Keratinocyte (primary cell): ENCODE results near the gene NDUFB11. TPM values are rescaled to one million over a fixed set of nuclear protein-coding genes. Genes with fewer than 3 reads are reported as not detected.

Source experiments
- DNase-seq: peaks from one replicate; pipeline ENCODE4 v3.0.0-alpha.2; 2011; ENCODE audit warnings: low read depth, missing footprints, low spot score
- FAIRE-seq: peaks from 2 replicates; lab custom pipeline; 2011; peaks lifted over from hg19 to GRCh38; lab: Jason Lieb, UNC
- H2AFZ ChIP-seq: 2 replicates; pipeline ENCODE4 v1.6.0; 2012; ENCODE audit warnings: low read length, control low read depth, inconsistent platforms; ENCODE audit not compliant: control insufficient read depth
- H3K27ac ChIP-seq: 2 replicates; pipeline ENCODE4 v1.5.1; 2011; ENCODE audit warnings: low read length; ENCODE audit not compliant: control insufficient read depth, insufficient read depth
- H3K27me3 ChIP-seq: 3 replicates; pipeline ENCODE4 v1.6.0; 2011; ENCODE audit warnings: low read length; ENCODE audit not compliant: control insufficient read depth, insufficient read depth; ENCODE audit errors: extremely low read depth
- H3K36me3 ChIP-seq, 2 experiments: 2 replicates in 1 of 2; 3 replicates in 1 of 2; pipeline ENCODE4 v1.5.1; 2011; ENCODE audit warnings: low read length in 2 of 2, mild to moderate bottlenecking in 1 of 2; ENCODE audit not compliant: control insufficient read depth in 2 of 2, insufficient read depth in 2 of 2; ENCODE audit errors: extremely low read depth in 1 of 2
- H3K4me1 ChIP-seq: 3 replicates; pipeline ENCODE4 v1.5.1; 2011; ENCODE audit warnings: low read length; ENCODE audit not compliant: control insufficient read depth, insufficient read depth; ENCODE audit errors: extremely low read depth
- H3K4me2 ChIP-seq: 3 replicates; pipeline ENCODE4 v1.6.0; 2011; ENCODE audit warnings: low read depth, low read length; ENCODE audit not compliant: control insufficient read depth, insufficient read depth; ENCODE audit errors: extremely low read depth
- H3K4me3 ChIP-seq, 3 experiments: fragments of 200-600 bp in 1 of 3; sonication (generic) in 1 of 3; 2 replicates in 2 of 3; 3 replicates in 1 of 3; pipeline ENCODE4 v1.5.1; 2011 to 2016; ENCODE audit warnings: low read length in 3 of 3, mild to moderate bottlenecking in 3 of 3, control low read depth in 2 of 3, inconsistent platforms in 1 of 3, low read depth in 1 of 3, mixed read lengths in 1 of 3, mixed run types in 1 of 3, moderate library complexity in 1 of 3; ENCODE audit not compliant: control insufficient read depth in 2 of 3, insufficient read depth in 2 of 3; ENCODE audit errors: extremely low read depth in 1 of 3
- H3K79me2 ChIP-seq: 2 replicates; pipeline ENCODE4 v1.6.0; 2012; ENCODE audit warnings: low read length; ENCODE audit not compliant: control insufficient read depth, insufficient read depth
- H3K9ac ChIP-seq: 3 replicates; pipeline ENCODE4 v1.6.0; 2011; ENCODE audit warnings: low read length; ENCODE audit not compliant: control insufficient read depth, insufficient read depth; ENCODE audit errors: extremely low read depth
- H3K9me1 ChIP-seq: 3 replicates; pipeline ENCODE4 v1.6.0; 2011; ENCODE audit warnings: low read length; ENCODE audit not compliant: control insufficient read depth, insufficient read depth; ENCODE audit errors: extremely low read depth
- H3K9me3 ChIP-seq: 2 replicates; pipeline ENCODE4 v1.5.1; 2012; ENCODE audit warnings: low read depth, low read length; ENCODE audit not compliant: control insufficient read depth
- H4K20me1 ChIP-seq: 3 replicates; pipeline ENCODE4 v1.6.0; 2011; ENCODE audit warnings: low read length; ENCODE audit not compliant: control insufficient read depth, insufficient read depth; ENCODE audit errors: extremely low read depth
- EZH2 ChIP-seq: IDR thresholded peaks from one replicate; pipeline ENCODE4 v1.6.1; 2012; ENCODE audit warnings: inconsistent platforms, mild to moderate bottlenecking, low read length, moderate library complexity
- dilution Hi-C: fragments of 300-500 bp; cut with MboI; formaldehyde crosslinking; loops from one replicate; pipeline ENCODE4 v1.7.0; 2020; ENCODE audit warnings: low sequenced_read_pairs; ENCODE audit not compliant: extremely low pct_ligation_motif_present
- polyA plus RNA-seq, 5 experiments: library from polyadenylated mRNA; depleted of rRNA in 3 of 5; stranded (reverse) in 3 of 5; stranded (forward) in 1 of 5; unstranded in 1 of 5; fragments of >200 nt; gene quantifications; 1 replicate in 1 of 5; 2 replicates in 3 of 5; 3 replicates in 1 of 5; pipeline versions ENCODE4 v1.2.1 to v1.2.3, GENCODE V29; 2011 to 2012; ENCODE audit warnings: missing spikeins in 2 of 5, low read depth in 1 of 5, low replicate concordance in 1 of 5
- TF ChIP-seq, protein P1 (sequence below), 3 experiments: IDR thresholded peaks in 1 of 3; conservative IDR thresholded peaks in 1 of 3; optimal IDR thresholded peaks in 1 of 3; 2 replicates in 2 of 3; 3 replicates in 1 of 3; pipeline versions ENCODE3 to v1.5.1; 2011; ENCODE audit warnings: low read length in 3 of 3, mild to moderate bottlenecking in 3 of 3, moderate library complexity in 2 of 3, control low read depth in 1 of 3, inconsistent platforms in 1 of 3; ENCODE audit not compliant: insufficient read depth in 2 of 3; ENCODE audit errors: extremely low read depth in 1 of 3

Gene NDUFB11
- polyA plus RNA-seq, 1 donor (not counting 4 experiments of a cell fraction or from before 2014, with no cell fraction given), result 39.3 TPM

DNA sequence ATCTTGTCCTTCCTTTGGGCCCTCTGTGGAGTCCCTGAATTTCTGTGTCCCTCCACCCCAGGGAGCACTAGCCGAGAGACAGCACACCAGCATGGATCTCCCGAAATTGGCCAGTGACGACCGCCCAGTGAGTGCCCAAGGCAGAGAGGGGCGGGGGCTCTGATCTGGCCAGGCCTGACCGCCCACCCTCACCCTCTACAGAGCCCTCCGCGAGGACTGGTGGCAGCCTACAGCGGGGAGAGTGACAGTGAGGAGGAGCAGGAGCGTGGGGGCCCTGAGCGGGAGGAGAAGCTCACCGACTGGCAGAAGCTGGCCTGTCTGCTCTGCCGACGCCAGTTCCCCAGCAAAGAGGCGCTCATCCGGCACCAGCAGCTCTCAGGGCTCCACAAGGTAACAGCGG is 40.7 kb upstream of the NDUFB11 start:
- no peak overlapping the region for H3K27ac ChIP-seq
- no peak for FAIRE-seq

GRCh38 chrX:47184486-47184885 is 40.0 kb upstream of the NDUFB11 start:
- Histone ChIP-seq H3K27ac (no peak overlapping the region), H3K4me1 (peaks cover under 1% of the 10 kb centered on the region), H3K4me3 (no peak overlapping the region), H4K20me1 (no peaks in the 10 kb centered on the region), H3K27me3 (no peaks in the 10 kb centered on the region), H3K79me2 (no peaks in the 10 kb centered on the region), H3K4me2 (no peak overlapping the region), H3K9ac (no peak overlapping the region), H2AFZ (no peak overlapping the region), H3K9me1 (no peaks in the 10 kb centered on the region), H3K36me3 (peaks cover 4 to 11% of the 10 kb centered on the region in 2 experiments), H3K9me3 (no peaks in the 10 kb centered on the region)
- TF ChIP-seq EZH2, result no peak
- TF ChIP-seq, protein P1, sequence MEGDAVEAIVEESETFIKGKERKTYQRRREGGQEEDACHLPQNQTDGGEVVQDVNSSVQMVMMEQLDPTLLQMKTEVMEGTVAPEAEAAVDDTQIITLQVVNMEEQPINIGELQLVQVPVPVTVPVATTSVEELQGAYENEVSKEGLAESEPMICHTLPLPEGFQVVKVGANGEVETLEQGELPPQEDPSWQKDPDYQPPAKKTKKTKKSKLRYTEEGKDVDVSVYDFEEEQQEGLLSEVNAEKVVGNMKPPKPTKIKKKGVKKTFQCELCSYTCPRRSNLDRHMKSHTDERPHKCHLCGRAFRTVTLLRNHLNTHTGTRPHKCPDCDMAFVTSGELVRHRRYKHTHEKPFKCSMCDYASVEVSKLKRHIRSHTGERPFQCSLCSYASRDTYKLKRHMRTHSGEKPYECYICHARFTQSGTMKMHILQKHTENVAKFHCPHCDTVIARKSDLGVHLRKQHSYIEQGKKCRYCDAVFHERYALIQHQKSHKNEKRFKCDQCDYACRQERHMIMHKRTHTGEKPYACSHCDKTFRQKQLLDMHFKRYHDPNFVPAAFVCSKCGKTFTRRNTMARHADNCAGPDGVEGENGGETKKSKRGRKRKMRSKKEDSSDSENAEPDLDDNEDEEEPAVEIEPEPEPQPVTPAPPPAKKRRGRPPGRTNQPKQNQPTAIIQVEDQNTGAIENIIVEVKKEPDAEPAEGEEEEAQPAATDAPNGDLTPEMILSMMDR (optimal IDR thresholded peaks at IDR 0.05 in 1 of 3, IDR thresholded peaks at IDR 0.05 in 1 of 3, conservative IDR thresholded peaks at IDR 0.05 in 1 of 3; ENCODE audit: extremely low read depth in 1 of 3, insufficient read depth in 2 of 3, low read length in 3 of 3), result no peak
- no peak for FAIRE-seq
- no peak for DNase-seq
- dilution Hi-C loops, result no loop called here

More for the DNA sequence above, 40.7 kb upstream of the NDUFB11 start:
- Histone ChIP-seq H3K79me2 (no peaks in the 10 kb centered on the region), H3K27me3 (no peaks in the 10 kb centered on the region), H3K4me1 (peaks cover 1% of the 10 kb centered on the region), H3K9me3 (no peaks in the 10 kb centered on the region), H4K20me1 (no peaks in the 10 kb centered on the region), H3K9ac (no peak overlapping the region), H3K9me1 (no peaks in the 10 kb centered on the region), H3K36me3 (peaks cover 4 to 11% of the 10 kb centered on the region in 2 experiments), H2AFZ (no peak overlapping the region), H3K4me2 (no peak overlapping the region), H3K4me3 (no peak overlapping the region)
- dilution Hi-C loops, result no loop called here
- no peak for DNase-seq
- TF ChIP-seq, protein P1 (optimal IDR thresholded peaks at IDR 0.05 in 1 of 3, IDR thresholded peaks at IDR 0.05 in 1 of 3, conservative IDR thresholded peaks at IDR 0.05 in 1 of 3; ENCODE audit: extremely low read depth in 1 of 3, insufficient read depth in 2 of 3, low read length in 3 of 3), result no peak
- no peak for TF ChIP-seq EZH2
